GM21526 (cell line): Measurements from ENCODE around the gene GULP1.
"Not testable (repeated sequence)": the region's sequence is repeated elsewhere in the genome, so short reads cannot be mapped to it uniquely, and the experiment has no call there.

ENCODE experiments used
- ATAC-seq: cut with Tn5 transposase; IDR thresholded peaks from one replicate; pipeline ENCODE4 v1.9.1; 2021; ENCODE audit warnings: moderate library complexity; ENCODE audit not compliant: unreplicated experiment, low FRiP score

GULP1 gene

GRCh38 chr2:188292348-188293239 lies 920 bp downstream of the GULP1 start:
- ATAC-seq: no peak

GRCh38 chr2:188293601-188294351 lies 2.1 kb downstream of the GULP1 start:
- no peak for ATAC-seq

GRCh38 chr2:188294352-188294926 lies 2.8 kb downstream of the GULP1 start:
- ATAC-seq: no peak

GRCh38 chr2:188295067-188295685 lies 3.5 kb downstream of the GULP1 start:
- no peak for ATAC-seq

GRCh38 chr2:188297978-188298377 lies 6.3 kb downstream of the GULP1 start:
- no peak for ATAC-seq

- not testable (repeated sequence) for ATAC-seq
These were observed 7.3 kb downstream of the GULP1 start for GRCh38 chr2:188298937-188299371.

GRCh38 chr2:188303363-188304031 lies 11.8 kb downstream of the GULP1 start:
- no peak for ATAC-seq

- no peak for ATAC-seq
These were observed 13.6 kb downstream of the GULP1 start for GRCh38 chr2:188305271-188305670.

GRCh38 chr2:188306271-188306670 lies 14.6 kb downstream of the GULP1 start:
- no peak for ATAC-seq

GRCh38 chr2:188307850-188308283 lies 16.2 kb downstream of the GULP1 start:
- ATAC-seq: no peak

GRCh38 chr2:188308483-188308882 lies 16.8 kb downstream of the GULP1 start:
- ATAC-seq: no peak

GRCh38 chr2:188309364-188309763 lies 17.7 kb downstream of the GULP1 start:
- no peak for ATAC-seq

GRCh38 chr2:188314314-188315054 lies 22.8 kb downstream of the GULP1 start:
- no peak for ATAC-seq

- ATAC-seq: no peak
These were observed 24.1 kb downstream of the GULP1 start for GRCh38 chr2:188315750-188316149.

- ATAC-seq: no peak
These were observed 24.7 kb downstream of the GULP1 start for GRCh38 chr2:188316342-188316741.

GRCh38 chr2:188316791-188317423 lies 25.2 kb downstream of the GULP1 start:
- no peak for ATAC-seq

- no peak for ATAC-seq
These were observed 26.6 kb downstream of the GULP1 start for GRCh38 chr2:188318161-188318749.

GRCh38 chr2:188319838-188320237 lies 28.2 kb downstream of the GULP1 start:
- ATAC-seq: no peak

GRCh38 chr2:188320861-188321260 lies 29.2 kb downstream of the GULP1 start:
- no peak for ATAC-seq
